HepG2 (cell line): ENCODE results near the gene MTMR6. TPM values are rescaled to one million over a fixed set of nuclear protein-coding genes. Genes with fewer than 3 reads are reported as not detected.

Source experiments
- ATAC-seq: fragments of 200-7000 bp; cut with Tn5 transposase; 3 replicates; pipeline ENCODE4 v1.9.1; 2020; ENCODE audit warnings: mild to moderate bottlenecking, moderate library complexity
- BruUV-seq: library from RNA; stranded (reverse); fragments of 400-500 nt; replicated peaks from 2 replicates; lab custom pipeline; 2021; lab: Mats Ljungman, UMichigan
- CTCF ChIA-PET: fragments of 300-600 bp; formaldehyde crosslinking; extraction: SDS; loops from one replicate; lab custom pipeline; 2021; ENCODE audit warnings: low total read pairs, inconsistent platforms, low intra/inter-chr PET ratio; lab: Yijun Ruan, JAX
- POLR2A ChIA-PET: fragments of 350-600 bp; sonication (Branson Sonifier 250); formaldehyde crosslinking; loops from one replicate; lab custom pipeline; 2020; ENCODE audit warnings: antibody characterized with exemption, inconsistent platforms; lab: Yijun Ruan, JAX
- DNase-seq: peaks from one replicate; pipeline ENCODE4 v3.0.0-alpha.2; 2015; ENCODE audit warnings: low spot score
- FAIRE-seq: peaks from 3 replicates; lab custom pipeline; 2011; peaks lifted over from hg19 to GRCh38; lab: Jason Lieb, UNC
- H2AFZ ChIP-seq: one replicate; pipeline ENCODE4 v1.6.1; 2011; ENCODE audit warnings: low read length, inconsistent platforms
- H3K27ac ChIP-seq: fragments of 300-600 bp; 3 replicates; pipeline ENCODE4 v1.8.0; 2011; ENCODE audit warnings: mixed run types, mild to moderate bottlenecking, mixed read lengths, low read length, inconsistent platforms; ENCODE audit not compliant: insufficient read depth; ENCODE audit errors: extremely low read length
- H3K27me3 ChIP-seq, 2 experiments: fragments of 200-600 bp in 1 of 2; 2 replicates in 1 of 2; 3 replicates in 1 of 2; pipeline versions ENCODE4 v1.6.0 to v1.8.0; 2011; ENCODE audit warnings: low read length in 2 of 2, mild to moderate bottlenecking in 2 of 2, moderate library complexity in 2 of 2, inconsistent platforms in 1 of 2; ENCODE audit not compliant: insufficient read depth in 2 of 2, control insufficient read depth in 1 of 2
- H3K36me3 ChIP-seq, 2 experiments: fragments of 200-600 bp in 1 of 2; replicated peaks in 1 of 2; 2 replicates in 1 of 2; 3 replicates in 1 of 2; pipeline versions ENCODE4 v1.5.1 to v1.8.0; 2011; ENCODE audit warnings: low read length in 2 of 2, inconsistent platforms in 1 of 2; ENCODE audit not compliant: insufficient read depth in 2 of 2, control insufficient read depth in 1 of 2
- H3K4me1 ChIP-seq: 2 replicates; pipeline ENCODE4 v1.5.1; 2012; ENCODE audit warnings: low read length, inconsistent platforms; ENCODE audit not compliant: insufficient read depth
- H3K4me2 ChIP-seq: 2 replicates; pipeline ENCODE4 v1.6.0; 2011; ENCODE audit warnings: low read depth, low read length, inconsistent platforms
- H3K4me3 ChIP-seq, 3 experiments: fragments of 200-600 bp in 1 of 3; sonication (generic), shearing (Covaris generic) in 1 of 3; replicated peaks in 1 of 3; 2 replicates each; pipeline ENCODE4 v1.5.1; 2011 to 2016; ENCODE audit warnings: low read length in 3 of 3, inconsistent platforms in 2 of 3, low read depth in 2 of 3, mild to moderate bottlenecking in 2 of 3, control low read depth in 1 of 3, mixed read lengths in 1 of 3; ENCODE audit not compliant: insufficient read depth in 1 of 3
- H3K79me2 ChIP-seq: one replicate; pipeline ENCODE4 v1.6.1; 2011; ENCODE audit warnings: low read length, inconsistent platforms; ENCODE audit not compliant: insufficient read depth
- H3K9ac ChIP-seq: 2 replicates; pipeline ENCODE4 v1.6.0; 2011; ENCODE audit warnings: mild to moderate bottlenecking, low read depth, low read length, inconsistent platforms; ENCODE audit not compliant: insufficient read depth
- H3K9me3 ChIP-seq: 2 replicates; pipeline ENCODE4 v1.5.1; 2012; ENCODE audit warnings: mild to moderate bottlenecking, low read length
- H4K20me1 ChIP-seq: 2 replicates; pipeline ENCODE4 v1.6.0; 2011; ENCODE audit warnings: inconsistent platforms, mild to moderate bottlenecking, low read length, moderate library complexity; ENCODE audit not compliant: insufficient read depth
- EEA1 ChIP-seq: sonication (generic); formaldehyde crosslinking; IDR thresholded peaks from 2 replicates; pipeline ENCODE4 v1.5.1; 2020; ENCODE audit warnings: mild to moderate bottlenecking, missing genetic modification reagents, borderline replicate concordance
- KMT2B ChIP-seq: IDR thresholded peaks from 2 replicates; pipeline ENCODE4 v1.6.1; 2016; ENCODE audit warnings: missing genetic modification reagents, missing compliant biosample characterization
- NAIF1 ChIP-seq: sonication (generic); formaldehyde crosslinking; IDR thresholded peaks from 2 replicates; pipeline ENCODE4 v1.5.0; 2020; ENCODE audit warnings: mild to moderate bottlenecking, missing genetic modification reagents, borderline replicate concordance
- ONECUT2 ChIP-seq: sonication (generic); formaldehyde crosslinking; IDR thresholded peaks from 2 replicates; pipeline ENCODE4 v1.4.0; 2020; ENCODE audit warnings: missing genetic modification reagents
- RBM22 ChIP-seq: fragments of 200-400 bp; formaldehyde crosslinking; optimal IDR thresholded peaks from 2 replicates; pipeline ENCODE3; 2017; ENCODE audit warnings: mild to moderate bottlenecking, low read length, moderate library complexity
- ZBTB42 ChIP-seq: sonication (generic); formaldehyde crosslinking; IDR thresholded peaks from 2 replicates; pipeline ENCODE4 v1.5.0; 2020; ENCODE audit warnings: mild to moderate bottlenecking, missing genetic modification reagents
- ZNF180 ChIP-seq: sonication (generic); formaldehyde crosslinking; IDR thresholded peaks from 2 replicates; pipeline ENCODE4 v1.4.0; 2020; ENCODE audit warnings: low read depth, missing genetic modification reagents, borderline replicate concordance
- ZNF619 ChIP-seq: sonication (generic); formaldehyde crosslinking; IDR thresholded peaks from 2 replicates; pipeline ENCODE4 v1.4.0; 2020; ENCODE audit warnings: mild to moderate bottlenecking, missing genetic modification reagents
- WGBS: methylation state at CpG from one replicate; pipeline ENCODE4 v1.1.6; 2017; ENCODE audit warnings: low lambda C conversion rate; 5-methylcytosine and 5-hydroxymethylcytosine counted together
- in situ Hi-C: cut with HindIII; loops from 2 replicates; pipeline ENCODE4 v1.10.0; 2017; ENCODE audit warnings: low pct_unique_long_range_greater_than_20kb; ENCODE audit not compliant: extremely low pct_ligation_motif_present
- intact Hi-C: fragments of 100-400 bp; cut with micrococcal nuclease; formaldehyde crosslinking; loops from one replicate; pipeline ENCODE4 v1.10.0; 2022; ENCODE audit not compliant: unreplicated experiment
- polyA plus RNA-seq, 8 experiments: library from polyadenylated mRNA; depleted of rRNA in 3 of 8; stranded (reverse) in 7 of 8; unstranded in 1 of 8; fragments of >200 nt; fragmentation: Illumina TruSeq in 4 of 8; extraction: Trizol in 4 of 8; gene quantifications; 2 replicates each; pipeline versions ENCODE4 v1.2.1 to v1.2.3, GENCODE V29; 2011 to 2016; ENCODE audit warnings: low read depth in 4 of 8, missing spikeins in 1 of 8, mixed read lengths in 1 of 8; ENCODE audit not compliant: insufficient read depth in 1 of 8
- total RNA-seq, 5 experiments: library from RNA; depleted of rRNA; stranded (reverse); fragments of >200 nt; fragmentation: Illumina TruSeq; extraction: Trizol; gene quantifications; 2 replicates each; pipeline ENCODE4 v1.2.3, GENCODE V29; 2016; ENCODE audit warnings: low read depth in 1 of 5
- TF ChIP-seq, protein P1 (sequence below): sonication (generic); formaldehyde crosslinking; IDR thresholded peaks from 2 replicates; pipeline ENCODE4 v1.4.0; 2020; ENCODE audit warnings: missing genetic modification reagents, borderline replicate concordance

Gene MTMR6
- total and polyA plus RNA-seq, 2 of the 13 experiments (the other 11 are each of a cell fraction or from before 2014, with no cell fraction given) = 3.4 to 7.8 TPM

DNA sequence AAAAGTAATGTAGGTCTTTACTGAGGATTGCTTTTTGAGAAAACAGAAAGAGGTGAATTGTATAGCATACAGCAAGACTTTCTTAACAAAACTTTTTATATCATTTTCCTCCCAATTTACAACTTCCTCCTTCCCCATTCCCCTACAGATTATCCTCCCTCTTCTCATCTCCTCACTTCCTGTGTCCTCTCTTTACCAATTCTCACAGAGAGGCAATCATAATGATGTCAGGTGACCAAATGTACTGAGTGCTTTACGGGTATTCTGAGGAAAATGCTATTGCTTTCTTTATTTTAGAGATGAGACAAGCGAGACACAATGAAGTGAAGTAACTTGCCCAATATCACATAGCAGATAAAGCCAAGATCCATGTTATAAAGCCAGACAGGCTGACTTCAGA is 1.7 kb upstream of the MTMR6 start:
- peaks cover 0 to 16% of the 10 kb centered on the region in 2 experiments; a peak in 1 of 5 replicates for H3K27me3 ChIP-seq
- peaks cover 9% of the 10 kb centered on the region for H3K79me2 ChIP-seq
- H4K20me1 ChIP-seq = no peaks in the 10 kb centered on the region
- peaks cover 28% of the 10 kb centered on the region for H3K4me1 ChIP-seq
- no peak for ATAC-seq
- 28% methylated on average over 2 of the region's 2 CpGs for WGBS
- no peak overlapping the region for H3K27ac ChIP-seq
- in situ Hi-C loops (no loop called here), intact Hi-C loops (loop anchor here (5.0 kb wide), 1 partner anchor 57 kb away; no protein-coding TSS in a partner anchor)
- CTCF ChIA-PET = no interaction called here
- no peak for TF ChIP-seq NAIF1
- no peak for TF ChIP-seq ZNF180 (CRISPR knock-in tag)
- no peak for TF ChIP-seq RBM22
- TF ChIP-seq EEA1 (CRISPR knock-in tag) = no peak
- no peak for TF ChIP-seq KMT2B (CRISPR knock-in tag)
- no peak for TF ChIP-seq ONECUT2 (CRISPR knock-in tag)
- TF ChIP-seq ZNF619 (CRISPR knock-in tag) = no peak
- TF ChIP-seq, protein P1, sequence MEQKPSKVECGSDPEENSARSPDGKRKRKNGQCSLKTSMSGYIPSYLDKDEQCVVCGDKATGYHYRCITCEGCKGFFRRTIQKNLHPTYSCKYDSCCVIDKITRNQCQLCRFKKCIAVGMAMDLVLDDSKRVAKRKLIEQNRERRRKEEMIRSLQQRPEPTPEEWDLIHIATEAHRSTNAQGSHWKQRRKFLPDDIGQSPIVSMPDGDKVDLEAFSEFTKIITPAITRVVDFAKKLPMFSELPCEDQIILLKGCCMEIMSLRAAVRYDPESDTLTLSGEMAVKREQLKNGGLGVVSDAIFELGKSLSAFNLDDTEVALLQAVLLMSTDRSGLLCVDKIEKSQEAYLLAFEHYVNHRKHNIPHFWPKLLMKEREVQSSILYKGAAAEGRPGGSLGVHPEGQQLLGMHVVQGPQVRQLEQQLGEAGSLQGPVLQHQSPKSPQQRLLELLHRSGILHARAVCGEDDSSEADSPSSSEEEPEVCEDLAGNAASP (CRISPR knock-in tag) = no peak
- TF ChIP-seq ZBTB42 = no peak
- DNase-seq = no peak
- H2AFZ ChIP-seq = no peak overlapping the region
- no TSS peak for BruUV-seq
- H3K4me3 ChIP-seq = no peak overlapping the region
- FAIRE-seq = no peak
- H3K4me2 ChIP-seq = no peak overlapping the region
- no peaks in the 10 kb centered on the region for H3K9me3 ChIP-seq
- POLR2A ChIA-PET = no interaction called here
- no peaks in the 10 kb centered on the region for H3K36me3 ChIP-seq
- H3K9ac ChIP-seq = no peak overlapping the region
